ENCODE measurements around the gene FBLN2.

DNA sequence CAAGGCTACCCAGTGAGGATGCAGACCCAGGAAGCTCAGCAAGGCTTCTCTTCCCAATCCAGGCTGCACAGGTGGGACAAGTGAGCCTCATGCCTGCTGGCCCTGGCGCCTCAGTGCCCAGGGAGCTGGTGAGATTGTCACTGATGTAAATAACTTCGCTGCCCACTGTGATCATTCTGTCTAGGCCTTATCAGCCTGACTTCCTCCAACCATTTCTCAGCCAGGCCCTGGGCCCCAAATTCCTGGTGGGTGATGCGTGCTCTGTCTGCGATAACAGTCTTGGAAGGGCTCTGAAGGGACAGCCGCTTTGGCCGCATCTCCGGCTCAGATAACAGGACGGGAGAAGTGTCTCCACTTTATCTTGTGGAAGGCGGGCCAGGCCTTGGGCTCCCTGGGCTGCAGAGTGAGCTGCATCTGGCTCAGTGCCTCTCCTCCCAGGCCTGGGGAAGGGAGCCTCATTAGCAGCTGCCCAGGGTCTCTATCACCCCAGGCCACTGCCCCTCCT, 2.2 kb upstream of the FBLN2 start:
- TF ChIP-seq, protein P1, sequence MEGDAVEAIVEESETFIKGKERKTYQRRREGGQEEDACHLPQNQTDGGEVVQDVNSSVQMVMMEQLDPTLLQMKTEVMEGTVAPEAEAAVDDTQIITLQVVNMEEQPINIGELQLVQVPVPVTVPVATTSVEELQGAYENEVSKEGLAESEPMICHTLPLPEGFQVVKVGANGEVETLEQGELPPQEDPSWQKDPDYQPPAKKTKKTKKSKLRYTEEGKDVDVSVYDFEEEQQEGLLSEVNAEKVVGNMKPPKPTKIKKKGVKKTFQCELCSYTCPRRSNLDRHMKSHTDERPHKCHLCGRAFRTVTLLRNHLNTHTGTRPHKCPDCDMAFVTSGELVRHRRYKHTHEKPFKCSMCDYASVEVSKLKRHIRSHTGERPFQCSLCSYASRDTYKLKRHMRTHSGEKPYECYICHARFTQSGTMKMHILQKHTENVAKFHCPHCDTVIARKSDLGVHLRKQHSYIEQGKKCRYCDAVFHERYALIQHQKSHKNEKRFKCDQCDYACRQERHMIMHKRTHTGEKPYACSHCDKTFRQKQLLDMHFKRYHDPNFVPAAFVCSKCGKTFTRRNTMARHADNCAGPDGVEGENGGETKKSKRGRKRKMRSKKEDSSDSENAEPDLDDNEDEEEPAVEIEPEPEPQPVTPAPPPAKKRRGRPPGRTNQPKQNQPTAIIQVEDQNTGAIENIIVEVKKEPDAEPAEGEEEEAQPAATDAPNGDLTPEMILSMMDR (IDR thresholded peaks at IDR 0.05; ENCODE audit: low read depth, low read length) = no peak
- no peak for TF ChIP-seq EZH2phosphoT487 (IDR thresholded peaks at IDR 0.05; ENCODE audit: low read depth)
